Measurements from ENCODE around the gene ACOT8. TPM values are rescaled to one million over a fixed set of nuclear protein-coding genes. Genes with fewer than 3 reads are reported as not detected.

The ACOT8 gene
- total and polyA plus RNA-seq, 2 of the 4 experiments (the other 2 are of a cell fraction), result 29.8 to 47.5 TPM

GRCh38 chr20:45851501-45851900, 5.7 kb downstream of the ACOT8 start:
- no peak overlapping the region for H2AK5ac ChIP-seq (ENCODE audit: low read depth, low read length)
- DNase-seq, result no peak
- intact Hi-C loops (cut with micrococcal nuclease) (no loop called here), in situ Hi-C loops (cut with MboI; ENCODE audit: low sequenced_read_pairs) (no loop called here), dilution Hi-C loops (cut with HindIII; ENCODE audit: low sequenced_read_pairs, unreplicated experiment) (no loop called here)
- no peak overlapping the region for H4K5ac ChIP-seq (ENCODE audit: low read depth, low read length)
- no peak overlapping the region for H3K56ac ChIP-seq (ENCODE audit: extremely low read depth, insufficient read depth, low read length)
- peaks cover 13 to 51% of the 10 kb centered on the region in 2 experiments for H3K79me1 ChIP-seq (ENCODE audit: low read depth in 1 of 2, low read length in 2 of 2)
- BruUV-seq (replicated peaks), result no TSS peak
- H2AK9ac ChIP-seq (replicated peaks; ENCODE audit: low read depth, low read length, poor library complexity), result no peak overlapping the region
- TF ChIP-seq POLR2A (IDR thresholded peaks at IDR 0.05; ENCODE audit: low read depth, low read length) (no peak), SMC3 (IDR thresholded peaks at IDR 0.05; ENCODE audit: low read depth, low read length) (no peak), RFX5 (IDR thresholded peaks at IDR 0.05; ENCODE audit: low read depth, low read length) (no peak), MAFK (IDR thresholded peaks at IDR 0.05; ENCODE audit: low read depth, low read length) (no peak), MXI1 (IDR thresholded peaks at IDR 0.05; ENCODE audit: borderline replicate concordance, low read depth, low read length) (no peak), CEBPB (IDR thresholded peaks at IDR 0.05; ENCODE audit: low read depth, low read length) (no peak), NFE2L2 (IDR thresholded peaks at IDR 0.05; ENCODE audit: low read depth, low read length) (no peak), CTCF (conservative IDR thresholded peaks at IDR 0.05; ENCODE audit: low read depth, low read length) (no peak), BHLHE40 (IDR thresholded peaks at IDR 0.05; ENCODE audit: low read depth, low read length) (no peak)
- H3K4me2 ChIP-seq (ENCODE audit: low read depth, low read length), result no peak overlapping the region
- no peak overlapping the region for H4K8ac ChIP-seq (ENCODE audit: low read depth in 2 of 2, low read length in 2 of 2)
- H4K91ac ChIP-seq (ENCODE audit: insufficient read depth, low read depth, low read length), result no peak overlapping the region
- H3K9me1 ChIP-seq (ENCODE audit: insufficient read depth, low read length), result peaks cover 11% of the 10 kb centered on the region
- H3K36me3 ChIP-seq (ENCODE audit: control insufficient read depth, insufficient read depth, low read length), result peaks cover 28% of the 10 kb centered on the region
- ChIA-PET CTCF (interaction anchor here (0.8 kb wide), 1 partner anchor 25 kb away, joined by 3 read pairs; no protein-coding TSS in a partner anchor), POLR2A (ENCODE audit: unreplicated experiment) (no interaction called here)
- H3K27ac ChIP-seq (ENCODE audit: insufficient read depth, low read length), result no peak overlapping the region
- H2BK20ac ChIP-seq (ENCODE audit: low read depth, low read length), result no peak overlapping the region
- H3K9ac ChIP-seq (ENCODE audit: low read depth, low read length), result no peak overlapping the region
- no peak overlapping the region for H2BK15ac ChIP-seq (ENCODE audit: low read depth, low read length)
- no peak overlapping the region for H3K23ac ChIP-seq (ENCODE audit: low read depth, low read length)
- H4K20me1 ChIP-seq (ENCODE audit: insufficient read depth, low read length), result peaks cover 5% of the 10 kb centered on the region; the same call in 1 of the 2 replicates
- H2AFZ ChIP-seq (replicated peaks; ENCODE audit: low read length, poor library complexity), result no peak overlapping the region
- H2BK5ac ChIP-seq (ENCODE audit: low read depth, low read length, poor library complexity, severe bottlenecking), result no peak overlapping the region
- no peaks in the 10 kb centered on the region for H3K27me3 ChIP-seq (ENCODE audit: control insufficient read depth, insufficient read depth, low read length)
- H3K9me3 ChIP-seq (ENCODE audit: control insufficient read depth, insufficient read depth, low read length), result no peaks in the 10 kb centered on the region
- no peak overlapping the region for H2BK120ac ChIP-seq (ENCODE audit: low read depth, low read length)
- H3K14ac ChIP-seq (replicated peaks; ENCODE audit: low read depth, low read length), result no peak overlapping the region
- H3K4ac ChIP-seq (ENCODE audit: low read depth, low read length), result no peak overlapping the region
- H3K4me1 ChIP-seq (ENCODE audit: control insufficient read depth, insufficient read depth, low read length), result peaks cover 4% of the 10 kb centered on the region; the same call in 1 of the 2 replicates
- H3K4me3 ChIP-seq (ENCODE audit: insufficient read depth, low read depth, low read length), result no peak overlapping the region
- no peak for ATAC-seq (ENCODE audit: low read depth)
- no peak overlapping the region for H3K18ac ChIP-seq (ENCODE audit: low read depth, low read length)

Measured in IMR-90 (cell line).